NCI-H526 (cell line): Measurements from ENCODE around the gene VAV2.

Experiments used
- DNase-seq, 2 experiments: peaks; one replicate each; lab custom pipeline; 2025; lab: John Stamatoyannopoulos, UW

Gene VAV2

GRCh38 chr9:133852431-133852830, 139.7 kb downstream of the VAV2 start:
- DNase-seq, result no peak

GRCh38 chr9:133851693-133852092, 140.4 kb downstream of the VAV2 start:
- no peak for DNase-seq

- no peak for DNase-seq
Observed at GRCh38 chr9:133850937-133851336, 141.2 kb downstream of the VAV2 start.

- no peak for DNase-seq
Observed at GRCh38 chr9:133850161-133850560, 142.0 kb downstream of the VAV2 start.

GRCh38 chr9:133849110-133849670, 142.9 kb downstream of the VAV2 start:
- DNase-seq, result no peak

GRCh38 chr9:133848471-133849109, 143.5 kb downstream of the VAV2 start:
- no peak for DNase-seq

- DNase-seq, result no peak
Observed at GRCh38 chr9:133846483-133847090, 145.5 kb downstream of the VAV2 start.

- no peak for DNase-seq
Observed at GRCh38 chr9:133845440-133845839, 146.7 kb downstream of the VAV2 start.

GRCh38 chr9:133844881-133845410, 147.2 kb downstream of the VAV2 start:
- DNase-seq, result no peak

- DNase-seq, result no peak
Observed at GRCh38 chr9:133844398-133844784, 147.7 kb downstream of the VAV2 start.

GRCh38 chr9:133843751-133844397, 148.2 kb downstream of the VAV2 start:
- DNase-seq, result no peak

- DNase-seq, result no peak
Observed at GRCh38 chr9:133843250-133843649, 148.9 kb downstream of the VAV2 start.

GRCh38 chr9:133842721-133843227, 149.3 kb downstream of the VAV2 start:
- DNase-seq, result peak; percentile 52 to 80

GRCh38 chr9:133842174-133842573, 149.9 kb downstream of the VAV2 start:
- DNase-seq, result peak in 1 of 2 experiments; percentile 66

- DNase-seq, result no peak
Observed at GRCh38 chr9:133841167-133841812, 150.8 kb downstream of the VAV2 start.

- DNase-seq, result peak in 1 of 2 experiments; percentile 16
Observed at GRCh38 chr9:133839822-133840329, 152.2 kb downstream of the VAV2 start.

GRCh38 chr9:133838859-133839507, 153.1 kb downstream of the VAV2 start:
- DNase-seq, result no peak

- no peak for DNase-seq
Observed at GRCh38 chr9:133837627-133838597, 154.2 kb downstream of the VAV2 start.

GRCh38 chr9:133836818-133837217, 155.3 kb downstream of the VAV2 start:
- no peak for DNase-seq
